ENCODE measurements around the gene TRIM8.

Gene TRIM8

GRCh38 chr10:102617041-102617440 is 27.2 kb upstream of the TRIM8 start:
- DNase-seq: no peak

- DNase-seq: no peak
These were observed 26.5 kb upstream of the TRIM8 start for GRCh38 chr10:102617816-102618215.

- DNase-seq: no peak
These were observed 24.8 kb upstream of the TRIM8 start for GRCh38 chr10:102619281-102619981.

- DNase-seq: no peak
These were observed 24.1 kb upstream of the TRIM8 start for GRCh38 chr10:102620138-102620590.

- DNase-seq: no peak
These were observed 23.5 kb upstream of the TRIM8 start for GRCh38 chr10:102620591-102621442.

GRCh38 chr10:102621443-102622325 is 22.6 kb upstream of the TRIM8 start:
- DNase-seq: no peak

- DNase-seq: no peak
These were observed 20.2 kb upstream of the TRIM8 start for GRCh38 chr10:102624094-102624493.

- no peak for DNase-seq
These were observed 19.3 kb upstream of the TRIM8 start for GRCh38 chr10:102624751-102625645.

GRCh38 chr10:102626026-102626685 is 18.1 kb upstream of the TRIM8 start:
- no peak for DNase-seq

GRCh38 chr10:102627291-102627735 is 17.0 kb upstream of the TRIM8 start:
- DNase-seq: no peak

GRCh38 chr10:102627736-102628293 is 16.5 kb upstream of the TRIM8 start:
- no peak for DNase-seq

GRCh38 chr10:102628451-102628911 is 15.8 kb upstream of the TRIM8 start:
- no peak for DNase-seq

GRCh38 chr10:102629661-102630614 is 14.3 kb upstream of the TRIM8 start:
- no peak for DNase-seq

GRCh38 chr10:102630663-102631062 is 13.6 kb upstream of the TRIM8 start:
- no peak for DNase-seq

- DNase-seq: no peak
These were observed 12.5 kb upstream of the TRIM8 start for GRCh38 chr10:102631525-102632393.

GRCh38 chr10:102632394-102633111 is 11.7 kb upstream of the TRIM8 start:
- DNase-seq: no peak

- peak; percentile 86 to 92 for DNase-seq
These were observed 11.0 kb upstream of the TRIM8 start for GRCh38 chr10:102633287-102633686.

- no peak for DNase-seq
These were observed 10.4 kb upstream of the TRIM8 start for GRCh38 chr10:102633848-102634247.

All from AML-193 (cell line).